IMR-90 (cell line): Measurements from ENCODE around the gene OVOL1. TPM values are rescaled to one million over a fixed set of nuclear protein-coding genes. Genes with fewer than 3 reads are reported as not detected.

Experiments
- ATAC-seq: fragments of 200-7000 bp; cut with Tn5 transposase; 2 replicates; pipeline ENCODE4 v1.9.1; 2020; ENCODE audit warnings: low read depth, mild to moderate bottlenecking, moderate library complexity
- BruUV-seq: library from RNA; stranded (reverse); fragments of 400-500 nt; replicated peaks from 2 replicates; lab custom pipeline; 2021; lab: Mats Ljungman, UMichigan
- CTCF ChIA-PET: fragments of 300-600 bp; formaldehyde crosslinking; extraction: SDS; loops from one replicate; lab custom pipeline; 2021; ENCODE audit warnings: antibody characterized with exemption; lab: Yijun Ruan, JAX
- POLR2A ChIA-PET: fragments of 300-600 bp; sonication (Branson Sonifier 250); formaldehyde crosslinking; loops from one replicate; lab custom pipeline; 2022; ENCODE audit warnings: antibody characterized with exemption; ENCODE audit not compliant: unreplicated experiment; lab: Charles Lee
- DNase-seq: peaks from one replicate; pipeline ENCODE4 v3.0.0; 2013
- H2AFZ ChIP-seq: replicated peaks from 2 replicates; pipeline ENCODE3; 2013; ENCODE audit warnings: low read length, mild to moderate bottlenecking; ENCODE audit not compliant: poor library complexity
- H2AK5ac ChIP-seq: 2 replicates; pipeline ENCODE4 v1.6.1; 2013; ENCODE audit warnings: low read depth, low read length, inconsistent platforms
- H2AK9ac ChIP-seq: replicated peaks from 2 replicates; pipeline ENCODE3; 2013; ENCODE audit warnings: mild to moderate bottlenecking, low read depth, low read length, moderate library complexity; ENCODE audit not compliant: poor library complexity
- H2BK120ac ChIP-seq: 2 replicates; pipeline ENCODE4 v1.6.1; 2013; ENCODE audit warnings: low read depth, low read length, inconsistent platforms
- H2BK15ac ChIP-seq: 3 replicates; pipeline ENCODE4 v1.6.1; 2013; ENCODE audit warnings: low read depth, low read length, inconsistent platforms
- H2BK20ac ChIP-seq: 2 replicates; pipeline ENCODE4 v1.6.1; 2013; ENCODE audit warnings: low read depth, mild to moderate bottlenecking, inconsistent platforms, low read length, moderate library complexity
- H2BK5ac ChIP-seq: 2 replicates; pipeline ENCODE4 v1.6.1; 2013; ENCODE audit warnings: mild to moderate bottlenecking, low read depth, low read length, inconsistent platforms; ENCODE audit not compliant: poor library complexity, severe bottlenecking
- H3K14ac ChIP-seq: replicated peaks from 2 replicates; pipeline ENCODE4 v1.6.1; 2013; ENCODE audit warnings: low read depth, low read length, inconsistent platforms
- H3K18ac ChIP-seq: 2 replicates; pipeline ENCODE4 v1.6.1; 2013; ENCODE audit warnings: low read depth, low read length, control low read depth
- H3K23ac ChIP-seq: 2 replicates; pipeline ENCODE4 v1.6.1; 2013; ENCODE audit warnings: low read depth, low read length, inconsistent platforms
- H3K27ac ChIP-seq: 2 replicates; pipeline ENCODE4 v1.5.1; 2013; ENCODE audit warnings: mild to moderate bottlenecking, control low read depth, low read length; ENCODE audit not compliant: insufficient read depth
- H3K27me3 ChIP-seq: 2 replicates; pipeline ENCODE4 v1.6.1; 2013; ENCODE audit warnings: low read length; ENCODE audit not compliant: control insufficient read depth, insufficient read depth
- H3K36me3 ChIP-seq: 2 replicates; pipeline ENCODE4 v1.6.1; 2013; ENCODE audit warnings: low read length, mixed read lengths; ENCODE audit not compliant: control insufficient read depth, insufficient read depth
- H3K4ac ChIP-seq: 2 replicates; pipeline ENCODE4 v1.6.1; 2013; ENCODE audit warnings: low read depth, low read length, inconsistent platforms
- H3K4me1 ChIP-seq: 2 replicates; pipeline ENCODE4 v1.6.1; 2013; ENCODE audit warnings: low read length, mixed read lengths; ENCODE audit not compliant: control insufficient read depth, insufficient read depth
- H3K4me2 ChIP-seq: 2 replicates; pipeline ENCODE4 v1.6.1; 2013; ENCODE audit warnings: low read depth, mild to moderate bottlenecking, control low read depth, low read length, moderate library complexity
- H3K4me3 ChIP-seq: 2 replicates; pipeline ENCODE4 v1.5.1; 2013; ENCODE audit warnings: low read depth, mild to moderate bottlenecking, control low read depth, low read length, moderate library complexity; ENCODE audit not compliant: insufficient read depth
- H3K56ac ChIP-seq: 2 replicates; pipeline ENCODE4 v1.6.1; 2013; ENCODE audit warnings: low read length, inconsistent platforms; ENCODE audit not compliant: insufficient read depth; ENCODE audit errors: extremely low read depth
- H3K79me1 ChIP-seq, 2 experiments: 2 replicates each; pipeline ENCODE4 v1.6.1; 2013; ENCODE audit warnings: low read length in 2 of 2, inconsistent platforms in 1 of 2, low read depth in 1 of 2
- H3K9ac ChIP-seq: 2 replicates; pipeline ENCODE4 v1.6.1; 2013; ENCODE audit warnings: low read depth, low read length, control low read depth
- H3K9me1 ChIP-seq: 2 replicates; pipeline ENCODE4 v1.6.1; 2013; ENCODE audit warnings: low read length, inconsistent platforms; ENCODE audit not compliant: insufficient read depth
- H3K9me3 ChIP-seq: 2 replicates; pipeline ENCODE4 v1.6.1; 2013; ENCODE audit warnings: low read length; ENCODE audit not compliant: control insufficient read depth, insufficient read depth
- H4K20me1 ChIP-seq: 2 replicates; pipeline ENCODE4 v1.6.1; 2013; ENCODE audit warnings: low read length, inconsistent platforms; ENCODE audit not compliant: insufficient read depth
- H4K5ac ChIP-seq: 2 replicates; pipeline ENCODE4 v1.6.1; 2013; ENCODE audit warnings: mild to moderate bottlenecking, low read depth, low read length, control low read depth
- H4K8ac ChIP-seq, 2 experiments: 2 replicates each; pipeline ENCODE4 v1.6.1; 2013; ENCODE audit warnings: low read depth in 2 of 2, low read length in 2 of 2, control low read depth in 1 of 2, inconsistent platforms in 1 of 2
- H4K91ac ChIP-seq: 2 replicates; pipeline ENCODE4 v1.6.1; 2013; ENCODE audit warnings: low read depth, low read length, inconsistent platforms; ENCODE audit not compliant: insufficient read depth
- CEBPB ChIP-seq: IDR thresholded peaks from 2 replicates; pipeline ENCODE4 v1.6.1; 2012; ENCODE audit warnings: low read depth, low read length, improper control_type of control experiment
- CHD1 ChIP-seq: IDR thresholded peaks from 2 replicates; pipeline ENCODE4 v1.6.1; 2012; ENCODE audit warnings: low read depth, low read length, improper control_type of control experiment
- WGBS, 2 experiments: methylation state at CpG; one replicate each; pipeline versions ENCODE4 v1.1.5 to v1.1.7; 2013; ENCODE audit warnings: missing lambda C conversion rate in 2 of 2; ENCODE audit not compliant: insufficient read length in 1 of 2; ENCODE audit errors: extremely low coverage in 2 of 2; 5-methylcytosine and 5-hydroxymethylcytosine counted together
- dilution Hi-C: fragments of 300-500 bp; cut with HindIII; formaldehyde crosslinking; loops from one replicate; pipeline ENCODE4 v1.14.3; 2018; ENCODE audit warnings: low sequenced_read_pairs; ENCODE audit not compliant: unreplicated experiment
- in situ Hi-C: fragments of 300-500 bp; cut with MboI; formaldehyde crosslinking; loops from 3 replicates; pipeline ENCODE4 v1.14.3; 2019; ENCODE audit warnings: low sequenced_read_pairs, inconsistent platforms, mixed read lengths
- intact Hi-C: fragments of 100-400 bp; cut with micrococcal nuclease; formaldehyde crosslinking; loops from 2 replicates; pipeline ENCODE4 v1.10.0; 2022
- polyA plus RNA-seq, 3 experiments: library from polyadenylated mRNA; depleted of rRNA; stranded (reverse); fragments of >200 nt; gene quantifications; 2 replicates each; pipeline ENCODE4 v1.2.3, GENCODE V29; 2012; ENCODE audit warnings: low replicate concordance in 1 of 3
- total RNA-seq: library from RNA; depleted of rRNA; stranded (reverse); fragments of >200 nt; gene quantifications from 2 replicates; pipeline ENCODE4 v1.2.3, GENCODE V29; 2012
- TF ChIP-seq, protein P1 (sequence below): conservative IDR thresholded peaks from 2 replicates; pipeline ENCODE4 v1.5.1; 2012; ENCODE audit warnings: mild to moderate bottlenecking, low read depth, low read length, improper control_type of control experiment

Gene OVOL1
- total and polyA plus RNA-seq, 2 of the 4 experiments (the other 2 are of a cell fraction): not detected

DNA sequence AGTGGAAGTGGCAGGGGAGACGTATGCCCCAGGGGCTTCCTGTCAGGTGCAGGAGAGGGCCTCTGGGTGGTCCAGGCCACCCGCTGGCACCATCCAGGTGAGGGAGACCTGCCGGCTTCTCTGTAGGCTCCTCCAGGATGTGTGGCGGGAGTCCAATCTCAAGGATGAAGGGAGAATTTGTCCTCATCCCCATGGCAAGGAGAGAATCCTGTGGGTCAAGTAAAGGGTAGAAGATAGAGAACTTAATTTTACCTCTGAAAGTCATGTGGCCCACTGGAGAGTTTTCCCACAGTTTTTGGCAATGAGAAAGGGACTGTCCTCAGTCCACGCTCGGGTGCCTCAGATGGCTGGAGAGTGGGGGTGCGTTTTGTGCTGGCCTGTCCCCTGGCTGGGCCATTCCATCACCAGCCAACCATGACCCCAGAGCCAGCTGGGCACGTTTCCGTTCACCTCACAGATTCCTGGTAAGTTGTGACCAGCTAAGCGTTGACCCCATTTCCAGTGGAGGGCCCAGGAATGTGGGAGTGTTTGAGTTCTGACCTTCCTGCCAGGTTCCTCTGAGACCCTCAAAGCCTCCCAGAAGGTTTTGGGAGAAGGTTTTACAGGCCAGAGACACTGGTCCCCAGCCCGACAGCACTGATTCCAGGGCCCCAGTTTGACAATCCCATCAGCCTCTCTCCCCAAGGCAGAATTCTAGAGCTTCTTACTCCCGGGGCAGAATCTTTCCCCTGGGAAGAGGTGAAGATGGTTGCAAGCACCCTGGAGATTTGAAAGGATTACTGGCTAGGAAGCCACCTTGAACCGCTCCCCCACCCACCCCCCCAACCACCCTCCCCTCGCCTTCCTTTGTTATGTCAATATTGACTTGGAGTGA is 2.6 kb downstream of the OVOL1 start:
- H3K27me3 ChIP-seq: peaks cover 86% of the 10 kb centered on the region
- dilution Hi-C loops: no loop called here
- H3K4me3 ChIP-seq: no peak overlapping the region
- no peaks in the 10 kb centered on the region; the same call in 1 of the 2 replicates for H4K20me1 ChIP-seq
- no peaks in the 10 kb centered on the region; the same call in 1 of the 2 replicates for H3K4me1 ChIP-seq
- no peak overlapping the region for H3K9ac ChIP-seq
- no peak overlapping the region for H3K18ac ChIP-seq
- DNase-seq: no peak
- no peak overlapping the region for H2AK9ac ChIP-seq
- no peak overlapping the region for H4K8ac ChIP-seq
- H3K27ac ChIP-seq: no peak overlapping the region
- no peak overlapping the region for H2BK120ac ChIP-seq
- TF ChIP-seq CHD1 (no peak), CEBPB (no peak)
- TF ChIP-seq, protein P1, sequence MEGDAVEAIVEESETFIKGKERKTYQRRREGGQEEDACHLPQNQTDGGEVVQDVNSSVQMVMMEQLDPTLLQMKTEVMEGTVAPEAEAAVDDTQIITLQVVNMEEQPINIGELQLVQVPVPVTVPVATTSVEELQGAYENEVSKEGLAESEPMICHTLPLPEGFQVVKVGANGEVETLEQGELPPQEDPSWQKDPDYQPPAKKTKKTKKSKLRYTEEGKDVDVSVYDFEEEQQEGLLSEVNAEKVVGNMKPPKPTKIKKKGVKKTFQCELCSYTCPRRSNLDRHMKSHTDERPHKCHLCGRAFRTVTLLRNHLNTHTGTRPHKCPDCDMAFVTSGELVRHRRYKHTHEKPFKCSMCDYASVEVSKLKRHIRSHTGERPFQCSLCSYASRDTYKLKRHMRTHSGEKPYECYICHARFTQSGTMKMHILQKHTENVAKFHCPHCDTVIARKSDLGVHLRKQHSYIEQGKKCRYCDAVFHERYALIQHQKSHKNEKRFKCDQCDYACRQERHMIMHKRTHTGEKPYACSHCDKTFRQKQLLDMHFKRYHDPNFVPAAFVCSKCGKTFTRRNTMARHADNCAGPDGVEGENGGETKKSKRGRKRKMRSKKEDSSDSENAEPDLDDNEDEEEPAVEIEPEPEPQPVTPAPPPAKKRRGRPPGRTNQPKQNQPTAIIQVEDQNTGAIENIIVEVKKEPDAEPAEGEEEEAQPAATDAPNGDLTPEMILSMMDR: no peak
- peaks cover 2% of the 10 kb centered on the region; the same call in 1 of the 2 replicates for H3K9me3 ChIP-seq
- H3K4ac ChIP-seq: no peak overlapping the region
- no peak overlapping the region for H2BK15ac ChIP-seq
- no peak overlapping the region for H3K23ac ChIP-seq
- no peak for ATAC-seq
- H2AFZ ChIP-seq: no peak overlapping the region
- BruUV-seq: no TSS peak
- ChIA-PET CTCF (no interaction called here), POLR2A (no interaction called here)
- no peak overlapping the region for H3K56ac ChIP-seq
- WGBS, 2 experiments: 83% methylated on average over 3 of the region's 14 CpGs; no CpG with 5 or more reads in 1 of the 2 experiments
- no peak overlapping the region for H4K91ac ChIP-seq
- H2BK20ac ChIP-seq: no peak overlapping the region
- no peak overlapping the region for H2BK5ac ChIP-seq
- H2AK5ac ChIP-seq: no peak overlapping the region
- intact Hi-C loops: no loop called here
- H4K5ac ChIP-seq: no peak overlapping the region
- no peak overlapping the region for H3K4me2 ChIP-seq
- in situ Hi-C loops: no loop called here
- H3K14ac ChIP-seq: no peak overlapping the region
- no peaks in the 10 kb centered on the region for H3K36me3 ChIP-seq
- no peaks in the 10 kb centered on the region for H3K9me1 ChIP-seq
- no peaks in the 10 kb centered on the region for H3K79me1 ChIP-seq
